Heart right ventricle (tissue), 16 donors: ENCODE results near the gene AK9. TPM values are rescaled to one million over a fixed set of nuclear protein-coding genes. Genes with fewer than 3 reads are reported as not detected.

ENCODE experiments used
- ATAC-seq, 8 donors: fragments of 200-7000 bp; cut with Tn5 transposase; one replicate each; pipeline ENCODE4 v1.9.1; 2020; ENCODE audit warnings: mild to moderate bottlenecking in 8 of 8, moderate library complexity in 8 of 8, moderate number of reproducible peaks in 1 of 8
- DNase-seq, 2 donors: peaks; one replicate each; pipeline ENCODE4 v3.0.0-alpha.2; 2020
- H3K27ac ChIP-seq, 10 donors: fragments of 200-600 bp; sonication (generic) in 2 of 10; one replicate each; pipeline versions ENCODE4 v1.5.0 to v1.8.0; 2020 to 2022; ENCODE audit warnings: mild to moderate bottlenecking in 3 of 10
- H3K27me3 ChIP-seq, 7 donors: fragments of 200-600 bp; one replicate each; pipeline ENCODE4 v1.8.0; 2021 to 2022; ENCODE audit warnings: mild to moderate bottlenecking in 2 of 7
- H3K36me3 ChIP-seq, 9 donors: fragments of 200-600 bp; sonication (generic) in 1 of 9; one replicate each; pipeline versions ENCODE4 v1.5.0 to v1.8.0; 2020 to 2022; ENCODE audit warnings: mild to moderate bottlenecking in 2 of 9
- H3K4me1 ChIP-seq, 9 donors: fragments of 200-600 bp; sonication (generic) in 1 of 9; one replicate each; pipeline versions ENCODE4 v1.5.0 to v1.8.0; 2020 to 2022; ENCODE audit warnings: mild to moderate bottlenecking in 4 of 9
- H3K4me3 ChIP-seq, 10 donors: fragments of 200-600 bp; sonication (generic) in 2 of 10; one replicate each; pipeline versions ENCODE4 v1.5.0 to v1.8.0; 2020 to 2022; ENCODE audit warnings: mild to moderate bottlenecking in 7 of 10, moderate library complexity in 2 of 10
- H3K9me3 ChIP-seq, 11 donors: fragments of 200-600 bp in 10 of 11; sonication (generic) in 2 of 11; one replicate each; pipeline versions ENCODE4 v1.5.0 to v1.8.0; 2013 to 2022; ENCODE audit warnings: mild to moderate bottlenecking in 2 of 11, control low read depth in 1 of 11, moderate library complexity in 1 of 11
- WGBS, 2 donors: extraction: QIAGEN DNeasy Blood & Tissue Kit; methylation state at CpG; one replicate each; pipeline ENCODE4 v1.1.7; 2013; ENCODE audit warnings: inconsistent platforms in 1 of 2; 5-methylcytosine and 5-hydroxymethylcytosine counted together
- intact Hi-C, 10 donors: fragments of 100-400 bp; cut with DNase I; formaldehyde crosslinking; loops; one replicate each; pipeline versions ENCODE4 v1.11.1 to v1.14.2; 2022
- polyA plus RNA-seq, 2 donors: library from polyadenylated mRNA; stranded (reverse); fragments of 200-250 nt; gene quantifications; one replicate each; pipeline ENCODE4 v1.2.3, GENCODE V29; 2013
- total RNA-seq, 10 donors: library from RNA; stranded (reverse); fragmentation: NEBNext Ultra II Directional in 3 of 10; extraction: Animal tissue kit (Norgen Biotek cat#: 25700) in 3 of 10; gene quantifications; one replicate each; pipeline versions ENCODE4 v1.2.1 to v1.2.4, GENCODE V29; 2021 to 2023
- TF ChIP-seq, protein P1 (sequence below), 9 donors: fragments of 200-600 bp; sonication (generic) in 2 of 9; IDR thresholded peaks; one replicate each; pipeline versions ENCODE4 v1.5.0 to v1.8.0; 2021 to 2022; ENCODE audit warnings: antibody characterized with exemption in 9 of 9, mild to moderate bottlenecking in 5 of 9, moderate library complexity in 1 of 9
- donor health status: Arrhythmogenic right ventricular cardiomyopathy.
- donor health status: ischemic (EF 13 %, LVEDD 7.1; RV severe dilation, severe dysfunction).
- donor health status: healthy with polysubstance abuse.
- donor health status: DM: no; HTN: yes; CAD: no.
- donor health status: DM: no; HTN: no; CAD: no.
- donor health status: ischemic (EF 25% LVEDD 6.9; RV normal size, moderate dysfunction).
- donor health status: ischemic (EF 25% LVEDD 5.7; RV mildly dilated, moderate dysfunction).
- donor health status: healthy.
- donor health status: DM: yes; HTN: yes; CAD: no.
- donor health status: Ischemic cardiomyopathy.
- donor health status: ischemic (EF 35%, LVEDD 5.7; RV mildly dilated, moderate dysfunction).
- donor health status: nonischemic (EF 11% LVEDD 7.7; RV severe dilation, severe dysfunction).
- donor health status: DM: yes; HTN: yes; CAD: no.
- donor health status: PGD.
- donor health status: ischemic (EF 29% LVEDD 5.4; RV normal size, mild dysfunction).
- donor health status: nonischemic (EF 23%, LVEDD 6.1; RV moderate dilation, normal function).

AK9 gene
- total and polyA plus RNA-seq, 12 donors, result 4.6 to 17.0 (median 10.9) TPM

DNA sequence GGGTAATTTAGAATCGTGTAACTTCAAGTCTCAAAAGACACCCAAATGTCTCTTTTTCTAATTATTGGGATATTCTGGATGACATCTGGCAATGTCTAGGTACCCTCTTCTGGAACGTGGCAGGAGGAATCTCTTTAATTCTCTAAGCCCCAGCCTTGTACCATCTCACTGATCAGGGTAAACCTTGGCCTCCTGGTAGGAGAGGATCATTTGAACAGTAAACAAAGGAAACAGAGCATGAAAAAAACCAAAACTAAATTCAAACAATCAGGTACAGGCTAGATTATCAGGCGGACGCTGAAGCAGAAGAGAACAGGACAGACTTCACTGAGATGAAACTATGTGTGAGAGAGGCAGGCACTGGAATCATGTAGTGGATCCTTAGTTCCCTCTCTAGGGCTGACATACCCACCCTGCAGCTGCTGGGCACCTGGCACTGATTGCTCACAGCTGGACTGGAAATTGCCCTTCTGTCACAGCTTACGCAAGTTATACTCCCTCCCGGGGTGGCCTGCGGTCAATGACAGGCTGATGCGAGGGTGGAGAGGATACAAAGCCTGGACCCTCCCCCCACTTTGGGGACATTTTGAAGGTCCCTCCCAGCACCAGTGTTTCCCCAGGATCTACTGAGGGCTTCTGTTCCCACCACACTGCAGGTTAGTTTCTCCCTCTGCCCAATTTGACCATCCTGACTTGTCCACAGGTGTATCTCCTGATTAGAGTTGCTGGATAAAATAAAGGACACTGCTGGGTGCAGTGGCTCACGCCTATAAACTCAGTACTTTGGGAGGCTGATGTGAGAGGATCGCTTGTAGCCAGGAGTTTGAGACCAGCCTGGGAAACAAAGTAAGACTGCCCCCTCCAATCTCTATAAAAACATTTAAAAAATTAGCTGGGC, 187.4 kb downstream of the AK9 start:
- H3K36me3 ChIP-seq, result no peaks in the 10 kb centered on the region
- DNase-seq (no peak), ATAC-seq (no peak)
- H3K27ac ChIP-seq, result no peak overlapping the region
- H3K27me3 ChIP-seq, result no peaks in the 10 kb centered on the region
- intact Hi-C loops, result no loop called here
- TF ChIP-seq, protein P1, sequence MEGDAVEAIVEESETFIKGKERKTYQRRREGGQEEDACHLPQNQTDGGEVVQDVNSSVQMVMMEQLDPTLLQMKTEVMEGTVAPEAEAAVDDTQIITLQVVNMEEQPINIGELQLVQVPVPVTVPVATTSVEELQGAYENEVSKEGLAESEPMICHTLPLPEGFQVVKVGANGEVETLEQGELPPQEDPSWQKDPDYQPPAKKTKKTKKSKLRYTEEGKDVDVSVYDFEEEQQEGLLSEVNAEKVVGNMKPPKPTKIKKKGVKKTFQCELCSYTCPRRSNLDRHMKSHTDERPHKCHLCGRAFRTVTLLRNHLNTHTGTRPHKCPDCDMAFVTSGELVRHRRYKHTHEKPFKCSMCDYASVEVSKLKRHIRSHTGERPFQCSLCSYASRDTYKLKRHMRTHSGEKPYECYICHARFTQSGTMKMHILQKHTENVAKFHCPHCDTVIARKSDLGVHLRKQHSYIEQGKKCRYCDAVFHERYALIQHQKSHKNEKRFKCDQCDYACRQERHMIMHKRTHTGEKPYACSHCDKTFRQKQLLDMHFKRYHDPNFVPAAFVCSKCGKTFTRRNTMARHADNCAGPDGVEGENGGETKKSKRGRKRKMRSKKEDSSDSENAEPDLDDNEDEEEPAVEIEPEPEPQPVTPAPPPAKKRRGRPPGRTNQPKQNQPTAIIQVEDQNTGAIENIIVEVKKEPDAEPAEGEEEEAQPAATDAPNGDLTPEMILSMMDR (IDR thresholded peaks at IDR 0.05), result no peak
- H3K4me1 ChIP-seq, result no peaks in the 10 kb centered on the region
- no peaks in the 10 kb centered on the region for H3K9me3 ChIP-seq
- no peak overlapping the region for H3K4me3 ChIP-seq
- 85 to 88% methylated on average over 10 of the region's 10 CpGs for WGBS, 2 donors

DNA sequence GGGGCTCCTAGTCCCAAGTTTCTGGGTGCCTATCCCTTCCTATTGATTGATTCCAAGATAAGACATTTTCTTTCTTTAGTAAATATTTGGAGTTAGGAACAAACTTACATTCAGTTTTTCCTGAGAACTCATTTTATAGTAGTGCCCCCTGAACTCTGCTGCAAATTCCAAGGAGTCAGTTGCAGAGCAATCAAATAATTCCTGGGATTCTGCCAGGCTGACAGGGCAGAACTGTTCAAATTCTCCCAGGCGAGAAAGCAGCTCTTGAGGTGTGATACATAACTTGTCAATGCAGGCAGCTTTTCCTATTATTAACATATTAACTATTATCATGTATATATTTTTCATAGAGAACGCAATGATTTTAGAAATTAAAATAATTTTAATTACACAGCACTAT, 192.1 kb downstream of the AK9 start:
- H3K4me3 ChIP-seq, result no peak overlapping the region
- H3K4me1 ChIP-seq, result no peaks in the 10 kb centered on the region
- TF ChIP-seq, protein P1 (IDR thresholded peaks at IDR 0.05), result no peak
- intact Hi-C loops, result no loop called here
- H3K27me3 ChIP-seq, result no peaks in the 10 kb centered on the region
- ATAC-seq (no peak), DNase-seq (no peak)
- no peak overlapping the region for H3K27ac ChIP-seq
- 90 to 92% methylated on average over 2 of the region's 2 CpGs for WGBS, 2 donors
- H3K9me3 ChIP-seq, result no peaks in the 10 kb centered on the region
- H3K36me3 ChIP-seq, result no peaks in the 10 kb centered on the region

DNA sequence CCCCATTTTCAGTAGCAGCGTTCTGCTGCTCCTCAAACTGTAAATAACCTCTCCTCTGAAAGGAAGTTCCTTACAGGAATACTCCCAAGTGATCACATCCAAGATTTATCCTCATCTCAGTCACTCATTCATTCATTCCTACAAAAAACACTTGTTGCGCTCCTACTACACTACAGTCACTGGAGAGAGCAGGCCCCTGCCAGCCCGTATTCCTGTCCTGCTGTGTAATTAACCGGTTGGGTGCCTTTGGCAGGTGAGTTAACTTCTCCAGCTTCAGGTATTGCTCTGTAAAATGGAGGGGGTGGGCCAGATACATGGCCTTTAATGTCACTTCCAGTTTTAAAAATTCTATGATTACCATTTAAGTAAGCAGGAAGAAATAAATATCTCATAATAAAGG, 192.9 kb downstream of the AK9 start:
- no peaks in the 10 kb centered on the region for H3K27me3 ChIP-seq
- 79 to 83% methylated on average over 4 of the region's 4 CpGs for WGBS, 2 donors
- H3K36me3 ChIP-seq, result no peaks in the 10 kb centered on the region
- no peaks in the 10 kb centered on the region for H3K4me1 ChIP-seq
- no peak overlapping the region for H3K27ac ChIP-seq
- no peak overlapping the region for H3K4me3 ChIP-seq
- TF ChIP-seq, protein P1 (IDR thresholded peaks at IDR 0.05), result no peak
- H3K9me3 ChIP-seq, result no peaks in the 10 kb centered on the region
- intact Hi-C loops, result no loop called here
- ATAC-seq, result no peak
- no peak for DNase-seq

DNA sequence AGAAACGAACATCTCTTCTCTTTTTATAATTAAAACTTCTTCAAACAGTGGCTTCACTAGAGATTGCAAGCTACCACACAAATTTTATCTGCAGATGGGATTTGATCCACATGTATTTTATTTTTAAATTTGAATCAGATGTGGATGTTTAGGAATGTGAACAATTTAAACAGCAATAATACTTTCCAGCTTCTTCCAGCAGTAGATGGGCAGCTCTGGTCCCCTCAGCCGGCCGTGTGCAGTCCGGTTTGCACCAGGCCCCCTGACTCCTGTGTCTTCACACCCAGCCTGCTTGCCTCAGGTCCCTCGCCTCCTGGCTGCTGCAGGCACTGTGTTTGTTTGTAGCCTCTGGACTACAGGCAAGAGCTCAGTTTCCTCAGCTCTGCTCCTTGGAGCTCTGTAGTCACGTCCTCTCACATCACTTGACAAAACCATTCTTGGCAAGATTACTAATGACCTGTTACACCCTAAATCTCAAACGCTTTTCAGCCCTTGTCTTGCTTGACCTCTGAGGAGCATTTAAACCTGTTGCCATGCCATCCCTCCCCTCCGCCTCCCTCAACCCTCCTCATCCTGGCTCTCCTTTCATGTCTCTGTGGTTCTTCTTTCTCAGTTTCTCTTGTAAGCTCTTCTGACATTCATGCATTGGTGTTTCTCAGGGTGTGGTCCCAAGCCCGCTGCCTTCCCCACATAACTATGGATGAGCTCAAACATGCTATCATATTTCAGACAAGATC, 194.8 kb downstream of the AK9 start:
- intact Hi-C loops, result no loop called here
- 80 to 84% methylated on average over 9 of the region's 9 CpGs for WGBS, 2 donors

More for the DNA sequence above, 194.8 kb downstream of the AK9 start:
- no peak overlapping the region for H3K4me3 ChIP-seq
- H3K4me1 ChIP-seq, result no peaks in the 10 kb centered on the region
- no peak for DNase-seq
- no peaks in the 10 kb centered on the region for H3K27me3 ChIP-seq
- ATAC-seq, result no peak
- TF ChIP-seq, protein P1 (IDR thresholded peaks at IDR 0.05), result no peak
- no peak overlapping the region for H3K27ac ChIP-seq
- no peaks in the 10 kb centered on the region for H3K9me3 ChIP-seq
- H3K36me3 ChIP-seq, result no peaks in the 10 kb centered on the region
